GM21619 (cell line): Measurements from ENCODE around the gene SLC2A13.
"Not testable (repeated sequence)": the region's sequence is repeated elsewhere in the genome, so short reads cannot be mapped to it uniquely, and the experiment has no call there.

Source experiments
- ATAC-seq: cut with Tn5 transposase; IDR thresholded peaks from one replicate; pipeline ENCODE4 v1.9.1; 2021; ENCODE audit not compliant: unreplicated experiment

The SLC2A13 gene

GRCh38 chr12:39773266-39773665, 332.6 kb downstream of the SLC2A13 start:
- no peak for ATAC-seq

DNA sequence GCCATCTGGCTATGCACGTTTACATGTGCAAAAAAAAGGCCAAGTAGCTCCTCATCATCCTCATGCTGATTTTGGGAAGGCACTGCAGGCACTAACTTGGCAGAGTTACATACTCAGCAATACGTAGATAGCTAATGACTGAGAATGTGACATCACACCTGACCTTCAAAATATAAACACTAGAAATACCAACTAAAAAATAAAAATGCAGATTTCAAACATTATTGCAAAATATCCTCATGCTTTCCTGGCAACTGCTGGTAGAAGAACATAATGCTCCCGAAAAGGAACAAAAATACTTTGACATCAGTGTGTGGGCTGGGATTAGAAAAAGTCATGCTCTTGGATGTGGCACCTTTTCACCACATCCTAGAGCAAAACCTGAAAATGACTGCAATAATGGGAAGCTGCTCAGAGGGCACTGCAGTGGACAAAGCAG, 333.0 kb downstream of the SLC2A13 start:
- no peak for ATAC-seq

DNA sequence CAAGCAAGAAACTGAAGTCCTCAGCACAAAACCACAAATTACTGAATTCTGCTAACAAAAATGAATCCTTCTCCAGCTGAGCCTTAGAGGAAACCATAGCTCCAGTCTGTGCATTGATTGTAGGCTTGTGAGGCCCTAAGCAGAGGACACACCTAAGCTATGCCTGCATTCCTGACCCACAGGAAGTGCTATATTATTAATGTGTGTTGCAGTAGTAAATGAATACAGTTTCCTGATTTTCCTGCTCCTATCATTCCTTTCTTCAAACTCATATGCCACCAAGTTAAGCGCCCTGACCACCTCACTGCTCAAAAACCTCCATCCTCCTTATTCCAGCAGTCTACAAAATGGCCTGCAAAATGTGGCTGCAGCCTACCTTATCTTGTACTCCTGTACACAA, 334.4 kb downstream of the SLC2A13 start:
- ATAC-seq: no peak

- peak; percentile 83 for ATAC-seq
Observed at GRCh38 chr12:39764944-39765560, 340.8 kb downstream of the SLC2A13 start.

GRCh38 chr12:39763890-39764169, 342.1 kb downstream of the SLC2A13 start:
- ATAC-seq: no peak

DNA sequence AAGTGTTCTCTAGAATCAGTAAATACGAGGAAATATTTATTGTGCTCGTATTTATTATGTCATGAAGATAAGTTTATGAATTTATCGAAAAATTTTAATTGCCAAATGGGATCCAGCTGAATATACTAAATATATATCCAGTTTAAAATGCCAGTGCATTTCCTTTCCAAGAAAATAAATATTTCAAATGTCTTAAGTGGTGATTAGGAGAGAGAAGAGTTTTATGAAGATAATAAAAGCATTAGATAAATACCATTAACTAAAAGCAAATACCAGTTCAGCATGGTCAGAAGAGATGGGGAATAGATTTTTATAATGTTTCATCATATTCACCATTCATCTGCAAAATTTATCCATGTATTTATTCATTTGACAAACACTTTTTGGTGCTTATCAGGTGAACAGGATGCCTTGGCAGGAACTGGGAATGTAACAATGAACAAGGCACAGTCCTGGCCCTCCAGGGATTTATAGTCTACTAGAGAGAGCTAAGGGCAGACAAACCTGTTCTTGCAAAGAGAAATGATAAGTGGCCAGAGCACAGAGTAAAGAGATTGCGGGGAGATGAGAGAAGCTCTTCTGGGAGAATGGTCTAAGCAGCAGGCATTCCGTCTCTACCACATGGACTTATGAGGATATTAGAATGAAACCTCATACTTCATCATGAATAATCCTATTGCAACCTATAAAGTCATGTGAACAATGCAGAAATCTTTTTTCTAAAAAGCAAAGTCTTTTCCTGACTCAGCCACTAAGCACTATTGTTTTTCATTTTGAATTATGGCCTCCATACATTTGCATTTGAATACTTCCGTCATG, 342.6 kb downstream of the SLC2A13 start:
- ATAC-seq: no peak

DNA sequence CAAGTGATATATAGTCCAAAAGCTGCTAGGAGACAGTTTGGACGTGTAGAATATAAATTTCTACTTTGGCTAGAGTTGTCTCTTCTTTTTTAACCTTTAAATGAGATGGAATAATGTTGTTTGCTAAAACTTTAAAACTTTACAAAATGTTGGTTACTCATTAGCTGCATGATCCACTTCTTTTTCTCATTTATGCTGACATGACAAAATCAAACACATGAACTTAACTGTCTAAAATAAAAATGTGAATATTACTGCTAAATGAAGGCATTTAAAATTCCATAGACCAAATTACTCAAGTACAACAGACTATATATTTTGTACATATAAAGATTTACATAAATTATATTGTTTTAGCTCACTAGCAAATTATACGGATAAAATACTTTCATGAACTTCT, 350.4 kb downstream of the SLC2A13 start:
- no peak for ATAC-seq

DNA sequence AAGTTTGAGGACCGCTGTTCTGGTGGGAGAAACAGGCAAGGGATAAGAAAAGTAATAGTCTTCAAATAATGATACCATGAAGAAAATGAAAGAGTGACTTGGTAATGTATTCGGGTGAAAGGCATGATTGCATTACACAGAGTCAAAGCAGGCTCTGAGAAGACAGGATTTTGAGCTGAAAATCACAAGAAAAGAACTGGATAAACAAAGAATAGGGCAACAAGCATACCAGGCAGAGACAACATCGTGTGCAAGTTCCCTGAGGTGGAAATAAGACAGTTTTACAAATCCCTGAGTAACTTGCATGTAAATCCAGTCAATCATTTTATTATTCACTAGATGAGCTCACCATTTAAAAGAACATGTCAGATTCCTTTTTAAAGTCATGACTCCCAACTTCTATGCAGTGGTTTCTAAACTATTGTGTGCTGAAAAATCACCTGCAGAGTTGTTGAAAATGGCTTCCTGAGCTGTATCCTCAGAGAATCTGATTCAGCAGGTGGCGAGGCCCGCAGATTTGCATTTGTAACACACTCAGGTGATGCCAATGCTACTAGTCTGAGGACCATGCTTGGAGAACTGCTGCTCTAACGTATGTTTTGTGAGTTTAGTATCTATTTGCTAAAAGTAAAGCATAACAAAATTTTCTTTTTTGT, 353.3 kb downstream of the SLC2A13 start:
- no peak for ATAC-seq

DNA sequence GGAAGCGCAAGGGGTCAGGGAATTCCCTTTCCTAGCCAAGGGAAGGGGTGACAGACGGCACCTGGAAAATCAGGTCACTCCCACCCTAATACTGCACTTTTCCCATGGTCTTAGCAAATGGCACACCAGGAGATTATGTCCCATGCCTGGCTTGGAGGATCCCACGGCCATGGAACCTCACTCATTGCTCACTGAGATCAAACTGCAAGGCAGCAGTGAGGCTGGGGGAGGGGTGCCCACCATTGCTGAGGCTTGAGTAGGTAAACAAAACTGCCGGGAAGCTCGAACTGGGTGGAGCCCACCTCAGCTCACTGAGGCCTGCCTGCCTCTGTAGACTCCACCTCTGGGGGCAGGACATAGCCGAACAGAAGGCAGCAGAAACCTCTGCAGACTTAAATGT, 359.7 kb downstream of the SLC2A13 start:
- not testable (repeated sequence) for ATAC-seq

DNA sequence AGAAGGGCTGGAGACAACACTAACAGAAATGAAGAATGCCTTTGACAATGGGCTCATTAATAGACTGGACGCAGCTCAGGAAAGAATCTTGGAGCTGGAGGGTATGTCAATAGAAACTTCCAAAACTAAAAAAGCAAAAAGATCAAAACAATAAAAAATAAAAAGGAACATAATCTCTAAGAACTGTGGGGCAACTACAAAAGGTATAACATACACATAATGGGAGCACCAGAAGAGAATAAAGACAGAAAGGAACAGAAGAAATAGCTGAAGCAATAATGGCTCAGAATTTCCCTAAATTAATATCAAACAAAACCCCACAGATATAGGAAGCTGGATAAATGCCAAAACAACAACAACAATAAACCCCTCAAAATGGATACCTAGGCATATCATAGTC, 362.2 kb downstream of the SLC2A13 start:
- ATAC-seq: no peak

DNA sequence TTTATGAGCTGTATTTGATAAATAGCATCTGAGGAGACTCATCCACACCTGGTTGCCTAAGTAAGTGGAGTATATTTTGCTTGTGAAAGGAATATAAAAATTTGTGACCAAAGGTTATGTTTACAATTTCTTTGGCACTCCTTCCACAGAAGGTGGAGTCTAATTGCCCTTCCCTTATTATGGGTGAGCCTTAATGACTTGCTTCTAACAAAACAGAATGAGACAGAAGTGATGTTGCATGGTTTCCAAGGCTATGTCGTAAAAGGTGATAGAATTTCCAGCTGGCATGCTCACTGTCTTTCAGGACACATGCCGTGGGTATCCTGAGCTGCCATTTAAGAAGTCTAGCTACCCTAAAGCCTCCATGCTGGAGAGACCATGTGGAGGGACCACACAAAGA, 369.5 kb downstream of the SLC2A13 start:
- no peak for ATAC-seq

DNA sequence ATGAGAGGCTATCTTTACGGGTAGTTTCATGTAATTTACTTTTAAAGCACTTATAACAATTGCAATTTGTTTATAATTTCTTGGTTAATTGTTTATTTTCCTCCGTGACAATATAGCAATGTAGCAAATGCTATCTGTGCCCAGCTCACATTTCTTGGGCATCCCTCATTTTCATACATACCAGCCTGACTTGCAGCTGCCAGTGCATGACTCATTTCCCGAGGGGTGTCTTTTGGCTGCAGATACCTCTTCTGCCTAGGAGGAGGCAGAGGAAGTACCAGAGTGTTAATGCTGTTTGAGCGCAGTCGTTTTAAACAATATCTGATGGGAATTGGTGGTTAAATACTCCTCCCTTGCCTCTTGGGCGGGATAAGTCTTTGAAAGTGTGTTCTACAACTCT, 382.1 kb downstream of the SLC2A13 start:
- no peak for ATAC-seq

GRCh38 chr12:39722504-39722903, 383.4 kb downstream of the SLC2A13 start:
- no peak for ATAC-seq

DNA sequence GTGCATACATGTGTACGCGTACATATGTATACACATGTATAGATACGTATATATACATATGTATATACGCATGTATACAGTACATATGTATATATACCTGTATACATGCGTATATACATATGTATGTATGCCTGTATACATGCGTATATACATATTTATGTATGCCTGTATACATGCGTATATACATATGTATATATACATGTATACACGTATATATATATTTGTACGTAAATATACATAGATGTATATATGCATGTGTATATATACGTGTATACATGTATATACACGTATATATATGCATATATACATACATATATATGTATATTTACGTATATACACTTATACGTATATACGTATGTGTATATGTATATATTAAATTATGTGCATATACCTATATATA, 392.3 kb downstream of the SLC2A13 start:
- no peak for ATAC-seq

GRCh38 chr12:39712334-39712733, 393.5 kb downstream of the SLC2A13 start:
- no peak for ATAC-seq
